WI38 (cell line): Measurements from ENCODE around the gene DIO3.

ENCODE experiments used
- H3K4me3 ChIP-seq: 2 replicates; pipeline ENCODE4 v1.5.1; 2011; ENCODE audit warnings: low read depth, mild to moderate bottlenecking, control low read depth, low read length
- TF ChIP-seq, protein P1 (sequence below): IDR thresholded peaks from 2 replicates; pipeline ENCODE4 v1.5.1; 2012; ENCODE audit warnings: low read depth, mild to moderate bottlenecking, control low read depth, low read length

Gene DIO3

DNA sequence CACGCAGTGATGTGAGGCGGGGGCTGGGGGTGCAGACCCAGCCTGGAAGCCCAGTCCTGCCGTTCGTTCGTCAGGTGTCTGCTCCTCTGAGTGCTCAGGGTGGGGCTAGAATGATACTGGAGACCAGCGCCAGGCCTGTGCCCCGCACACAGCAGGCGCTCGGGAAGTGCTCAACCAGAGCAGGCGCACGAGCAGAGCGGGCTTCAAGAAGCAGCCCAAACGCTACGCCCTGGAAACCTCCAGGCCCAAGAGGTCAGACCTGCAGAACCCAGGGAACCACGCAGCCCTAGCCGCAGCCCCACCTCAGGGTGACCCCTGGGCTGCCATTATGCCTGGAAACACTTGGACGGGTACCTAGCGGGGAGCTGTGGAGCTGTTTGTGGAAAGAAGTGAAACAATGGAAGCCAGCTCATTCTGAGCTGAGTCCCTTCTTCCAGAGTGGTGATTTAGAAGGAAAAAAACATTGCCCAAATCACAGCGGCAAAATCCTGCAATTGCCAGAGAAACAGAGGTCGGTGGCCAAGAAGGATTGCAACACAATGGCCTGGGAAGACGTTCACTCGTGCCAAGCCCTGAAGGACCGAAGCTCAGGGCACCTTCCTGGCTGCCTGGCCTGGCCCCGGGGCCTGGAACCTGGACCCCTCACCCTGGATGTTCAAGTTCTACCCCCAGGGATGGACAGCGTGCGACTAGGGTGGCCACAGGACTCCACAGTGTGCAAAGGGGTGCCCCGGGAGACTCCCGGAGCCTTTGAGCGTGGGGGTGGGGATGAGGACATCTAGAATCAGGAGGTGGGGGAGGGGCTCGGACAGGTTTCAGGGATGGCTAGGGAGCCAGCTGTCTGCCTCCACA lies 40.4 kb upstream of the DIO3 start:
- TF ChIP-seq, protein P1, sequence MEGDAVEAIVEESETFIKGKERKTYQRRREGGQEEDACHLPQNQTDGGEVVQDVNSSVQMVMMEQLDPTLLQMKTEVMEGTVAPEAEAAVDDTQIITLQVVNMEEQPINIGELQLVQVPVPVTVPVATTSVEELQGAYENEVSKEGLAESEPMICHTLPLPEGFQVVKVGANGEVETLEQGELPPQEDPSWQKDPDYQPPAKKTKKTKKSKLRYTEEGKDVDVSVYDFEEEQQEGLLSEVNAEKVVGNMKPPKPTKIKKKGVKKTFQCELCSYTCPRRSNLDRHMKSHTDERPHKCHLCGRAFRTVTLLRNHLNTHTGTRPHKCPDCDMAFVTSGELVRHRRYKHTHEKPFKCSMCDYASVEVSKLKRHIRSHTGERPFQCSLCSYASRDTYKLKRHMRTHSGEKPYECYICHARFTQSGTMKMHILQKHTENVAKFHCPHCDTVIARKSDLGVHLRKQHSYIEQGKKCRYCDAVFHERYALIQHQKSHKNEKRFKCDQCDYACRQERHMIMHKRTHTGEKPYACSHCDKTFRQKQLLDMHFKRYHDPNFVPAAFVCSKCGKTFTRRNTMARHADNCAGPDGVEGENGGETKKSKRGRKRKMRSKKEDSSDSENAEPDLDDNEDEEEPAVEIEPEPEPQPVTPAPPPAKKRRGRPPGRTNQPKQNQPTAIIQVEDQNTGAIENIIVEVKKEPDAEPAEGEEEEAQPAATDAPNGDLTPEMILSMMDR, result no peak
- no peak overlapping the region for H3K4me3 ChIP-seq

DNA sequence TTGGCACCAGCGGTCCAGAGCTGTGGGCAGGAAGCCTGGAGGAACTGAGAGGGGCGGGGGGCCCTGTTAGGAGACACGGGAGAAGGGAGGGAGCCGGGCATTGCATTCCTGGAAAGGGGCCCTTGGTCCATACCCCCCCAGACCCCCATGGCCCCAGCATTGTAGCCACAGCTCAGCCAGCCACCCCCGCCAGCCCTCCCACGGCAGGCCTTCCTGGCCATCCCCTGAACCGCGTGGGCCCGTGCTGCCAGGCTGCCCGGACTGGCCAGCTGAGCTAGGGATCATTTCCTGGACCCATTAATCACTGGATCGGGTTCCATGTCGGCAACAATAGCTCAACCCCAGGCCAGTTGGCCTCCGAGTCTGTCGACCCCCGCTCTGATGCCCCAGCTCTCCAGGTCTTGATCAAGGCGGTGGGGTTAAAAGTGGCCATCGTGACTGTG lies 39.8 kb upstream of the DIO3 start:
- TF ChIP-seq, protein P1, result no peak

DNA sequence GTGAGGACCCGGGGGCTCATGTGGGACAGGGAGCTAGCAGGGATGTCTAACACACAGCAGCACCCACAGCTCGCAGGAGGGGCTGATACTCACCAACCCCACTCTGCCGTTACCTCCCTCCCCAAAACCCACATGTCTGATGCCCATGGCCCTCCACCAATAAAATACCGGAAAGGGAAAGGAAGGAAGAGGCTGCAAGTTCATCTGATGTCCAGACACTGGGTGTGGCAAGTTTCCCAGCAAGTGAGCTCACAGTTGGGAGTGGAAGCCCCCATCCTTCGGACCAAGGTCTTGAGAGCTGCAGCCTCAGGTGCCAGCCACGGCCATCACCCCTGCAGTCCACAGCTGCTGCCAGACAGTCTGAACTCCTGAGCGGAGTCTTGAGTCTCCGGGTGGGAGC lies 39.3 kb upstream of the DIO3 start:
- TF ChIP-seq, protein P1, result no peak
- no peak overlapping the region for H3K4me3 ChIP-seq

More for the DNA sequence above, 39.8 kb upstream of the DIO3 start:
- no peak overlapping the region for H3K4me3 ChIP-seq

DNA sequence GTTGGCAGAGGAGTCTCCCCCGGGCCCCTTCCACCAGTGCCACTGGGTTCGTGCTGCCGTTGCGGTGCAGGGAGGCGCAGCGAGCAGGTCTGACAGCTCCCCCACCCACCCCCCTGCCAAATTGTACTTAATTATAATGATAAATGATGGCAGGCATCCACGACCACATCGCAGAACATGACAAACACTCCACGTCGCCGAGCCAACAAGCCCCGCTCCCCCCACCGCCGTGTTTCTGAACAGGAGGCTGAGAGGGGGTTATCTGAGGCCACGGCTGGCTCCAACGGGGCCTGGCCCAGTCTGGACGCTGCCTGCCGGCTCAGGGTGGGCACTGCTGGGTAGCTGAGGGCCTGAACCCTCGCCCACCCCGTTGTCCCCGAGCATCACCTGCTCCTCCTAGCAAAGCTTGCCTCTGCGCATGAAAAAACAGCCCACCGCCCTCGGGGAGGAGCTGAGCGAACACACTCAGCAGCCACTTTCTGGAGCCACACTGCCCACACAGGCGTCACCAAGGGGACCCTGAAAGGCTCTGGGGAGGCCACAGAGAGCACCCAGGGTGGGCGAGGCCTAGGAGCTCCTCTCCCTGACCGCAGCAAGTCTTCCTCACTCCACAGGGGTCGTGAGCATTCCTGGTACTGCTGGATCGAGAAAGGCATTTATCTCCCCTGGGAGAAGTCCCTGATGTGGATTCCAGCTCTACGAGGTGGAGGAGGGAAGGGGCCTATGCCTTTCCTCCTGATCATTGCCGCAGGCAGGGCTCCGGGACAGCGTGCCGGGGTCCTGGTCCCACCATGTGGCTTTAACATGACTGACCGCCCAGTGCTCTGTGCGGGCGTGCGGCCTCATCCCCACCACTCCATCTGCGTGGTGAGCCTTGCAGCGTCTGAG lies 35.4 kb upstream of the DIO3 start:
- TF ChIP-seq, protein P1, result no peak
- H3K4me3 ChIP-seq, result no peak overlapping the region

DNA sequence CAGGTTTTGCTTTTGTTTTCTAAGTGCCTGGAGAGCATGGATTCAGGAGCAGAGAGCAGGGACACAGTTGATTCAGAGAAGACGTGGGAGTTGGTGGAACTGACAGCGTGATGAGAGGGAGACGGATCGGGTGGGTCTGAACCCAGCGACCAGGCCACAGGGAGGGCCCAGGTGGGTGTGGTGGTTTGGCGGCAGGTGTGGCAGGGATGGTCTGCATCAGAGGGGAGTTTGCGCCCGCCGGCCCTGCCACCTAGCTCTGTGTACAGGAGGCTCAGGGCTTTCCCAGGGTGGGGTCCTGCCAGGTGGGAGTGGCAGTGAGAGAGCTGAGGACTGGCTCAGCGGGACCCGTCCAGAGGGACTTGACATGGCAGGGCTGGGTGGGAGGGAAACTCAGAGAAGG lies 33.3 kb upstream of the DIO3 start:
- TF ChIP-seq, protein P1, result no peak
- H3K4me3 ChIP-seq, result no peak overlapping the region

DNA sequence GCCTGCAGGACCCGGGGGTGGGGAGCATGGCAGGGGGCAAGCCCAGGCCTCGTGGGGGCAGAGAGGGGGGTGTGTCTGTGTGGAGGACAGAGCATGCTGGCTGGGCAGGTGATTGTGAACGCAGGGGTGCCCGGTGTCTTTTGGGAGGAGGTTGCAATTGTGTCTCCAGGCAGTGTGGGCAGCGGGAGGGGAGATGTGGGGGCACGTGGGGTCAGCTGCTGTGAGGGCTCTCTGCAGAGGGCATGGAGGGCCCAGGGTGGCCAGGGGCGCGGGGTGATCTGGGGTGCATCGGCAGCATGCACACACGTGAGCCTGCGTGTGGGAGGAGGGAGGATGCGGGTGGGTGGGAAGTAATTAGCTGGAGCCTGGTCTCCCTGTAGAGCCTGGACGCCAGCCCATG lies 32.2 kb upstream of the DIO3 start:
- H3K4me3 ChIP-seq, result no peak overlapping the region
- TF ChIP-seq, protein P1, result no peak
